ENCODE data around the gene ANXA4.
"Not testable (repeated sequence)": the region's sequence is repeated elsewhere in the genome, so short reads cannot be mapped to it uniquely, and the experiment has no call there.

Gene ANXA4

DNA sequence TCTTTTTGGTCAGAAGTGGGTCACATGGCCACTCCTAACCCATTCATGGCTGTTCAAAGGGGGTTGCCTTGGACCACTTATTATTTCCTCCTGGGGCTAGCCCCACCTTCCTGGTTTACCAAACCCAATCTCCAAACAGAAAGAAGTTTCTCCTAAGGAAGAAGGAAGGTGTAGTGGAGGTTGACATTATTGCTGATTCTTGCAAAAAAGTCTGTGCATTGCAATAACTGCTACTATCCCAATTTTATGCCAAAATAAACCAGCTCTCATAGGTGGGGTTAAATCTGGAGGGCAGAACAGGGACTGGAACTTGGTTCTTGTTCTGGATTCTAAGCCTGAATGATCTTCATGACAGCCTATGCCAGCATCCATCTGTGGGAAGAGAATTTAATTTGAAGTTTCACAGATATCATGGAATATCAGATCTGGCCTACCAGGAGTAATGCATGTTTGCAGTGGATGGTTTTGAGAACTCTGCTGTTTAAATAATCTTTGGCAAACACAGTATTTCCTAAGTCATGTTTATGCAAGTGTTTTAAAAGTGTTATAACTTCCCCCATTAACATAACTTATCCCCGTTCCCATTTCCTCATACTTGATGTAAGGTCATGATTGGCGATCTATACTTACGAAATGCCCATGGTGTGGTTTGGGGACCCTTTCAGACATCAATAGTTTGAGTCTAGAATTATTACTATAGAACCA lies 11.9 kb downstream of the ANXA4 start:
- no peak for DNase-seq (ENCODE audit: low read depth in 3 of 3)

DNA sequence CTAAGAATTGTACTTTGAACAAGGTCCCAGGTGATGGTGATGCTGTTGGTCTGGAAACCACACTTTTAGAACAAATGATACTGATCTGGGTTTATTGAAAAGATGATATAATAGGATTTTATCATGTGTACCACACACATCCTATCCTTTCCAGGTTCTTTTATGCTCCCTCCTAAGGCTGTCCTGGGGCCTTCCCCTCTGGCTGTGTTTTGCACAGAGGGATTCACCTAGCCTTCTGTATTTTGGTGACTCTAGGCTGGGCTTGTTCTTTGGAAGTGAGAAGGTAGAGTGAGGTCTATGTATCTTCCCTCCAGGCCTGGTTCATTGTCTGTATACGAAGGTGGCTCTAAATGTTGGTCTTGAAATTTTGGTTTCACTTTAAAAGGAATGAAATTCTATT lies 12.7 kb downstream of the ANXA4 start:
- no peak for DNase-seq (ENCODE audit: low read depth in 3 of 3)

DNA sequence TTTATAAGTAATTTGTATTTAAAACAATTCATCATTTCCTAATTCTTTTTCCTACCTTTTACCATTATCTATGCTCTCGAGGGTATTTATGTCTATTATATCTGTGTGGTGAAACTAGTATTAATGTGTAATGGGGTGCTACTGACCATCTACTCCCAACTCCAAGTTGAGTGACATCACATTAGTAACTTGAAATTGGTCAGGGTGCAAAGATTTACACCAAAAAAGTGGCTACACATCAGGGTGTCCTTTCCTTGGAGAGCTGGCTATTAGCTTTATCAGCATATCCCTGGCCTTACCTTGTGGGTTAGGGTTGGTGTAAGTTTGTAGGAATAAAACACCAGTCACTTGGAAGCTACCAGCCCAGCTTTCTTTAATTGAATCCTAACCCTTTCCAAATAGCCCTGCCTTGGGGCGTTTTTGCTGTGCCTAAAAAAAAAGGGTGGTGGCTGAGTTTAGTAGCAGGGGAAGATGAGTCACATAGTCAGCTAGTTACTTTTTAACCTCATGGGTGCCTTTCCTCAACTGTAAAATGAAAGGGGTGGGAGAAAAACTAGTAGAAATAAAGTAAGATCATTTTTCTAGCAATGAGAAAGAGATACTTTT lies 14.0 kb downstream of the ANXA4 start:
- DNase-seq (ENCODE audit: low read depth in 3 of 3): no peak

DNA sequence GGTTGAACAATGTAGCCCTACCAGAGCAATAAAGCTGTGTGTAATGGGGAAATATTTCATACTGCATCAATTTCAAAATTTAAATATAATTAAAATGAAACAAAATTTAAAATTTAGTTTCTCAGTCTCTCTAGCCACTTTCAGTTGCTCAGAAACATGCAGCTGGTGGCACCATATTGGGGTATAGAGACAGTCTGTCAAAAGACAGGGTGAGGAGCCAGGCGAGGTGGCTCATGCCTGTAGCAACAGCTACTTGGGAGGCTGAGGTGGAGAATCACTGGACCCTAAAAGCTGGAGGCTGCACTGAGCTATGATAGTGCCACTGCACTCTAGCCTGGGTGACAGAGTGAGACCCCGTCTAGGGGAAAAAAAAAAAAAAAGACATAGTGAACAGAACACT lies 20.1 kb downstream of the ANXA4 start:
- no peak for DNase-seq (ENCODE audit: low read depth in 3 of 3)

DNA sequence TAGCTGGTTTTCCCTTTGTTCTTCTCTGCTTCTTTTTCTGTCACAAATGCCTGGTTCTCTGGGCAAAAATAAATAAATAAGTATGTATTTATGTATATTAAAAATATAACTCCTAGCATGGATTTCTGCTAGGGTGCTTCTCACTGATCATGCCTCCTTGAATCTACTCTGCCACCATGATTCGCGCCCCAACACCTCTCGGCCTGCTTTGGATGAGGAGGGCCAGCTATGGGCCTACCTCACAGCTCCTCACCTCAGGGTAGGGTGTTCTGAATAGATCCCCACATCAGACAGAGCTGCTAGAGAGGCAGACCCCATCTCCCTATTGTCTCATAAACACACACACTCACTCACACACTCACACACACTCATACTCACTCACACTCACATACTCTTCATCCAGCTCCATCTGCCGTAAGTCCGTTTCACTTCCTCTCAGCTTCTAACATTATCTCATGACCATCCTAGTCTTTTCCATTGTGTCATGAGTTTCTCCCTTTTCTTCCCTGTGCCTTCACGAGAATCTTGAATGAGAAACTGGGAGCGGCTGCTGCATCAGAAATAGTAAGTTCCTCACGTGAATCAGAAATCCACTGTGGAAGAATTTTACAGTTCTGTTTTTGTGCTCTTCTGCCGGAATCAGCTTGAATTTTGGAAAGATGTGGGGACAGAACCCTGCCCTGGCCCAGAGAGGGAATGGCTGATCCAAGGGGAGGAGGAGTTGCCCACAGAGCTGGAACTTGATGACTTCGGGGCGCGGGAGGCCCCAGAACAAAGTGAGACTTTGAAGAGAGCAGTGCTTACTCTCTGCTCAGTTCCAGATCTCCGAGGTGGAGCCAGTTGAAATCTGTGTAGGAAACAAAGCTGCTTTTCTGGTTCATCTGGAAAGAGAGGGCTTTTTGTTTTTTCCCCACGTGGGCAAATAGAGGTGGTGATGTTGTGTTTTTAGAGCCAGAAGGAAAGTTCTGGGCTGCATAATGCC lies 20.9 kb downstream of the ANXA4 start:
- DNase-seq (ENCODE audit: low read depth in 3 of 3): no peak

DNA sequence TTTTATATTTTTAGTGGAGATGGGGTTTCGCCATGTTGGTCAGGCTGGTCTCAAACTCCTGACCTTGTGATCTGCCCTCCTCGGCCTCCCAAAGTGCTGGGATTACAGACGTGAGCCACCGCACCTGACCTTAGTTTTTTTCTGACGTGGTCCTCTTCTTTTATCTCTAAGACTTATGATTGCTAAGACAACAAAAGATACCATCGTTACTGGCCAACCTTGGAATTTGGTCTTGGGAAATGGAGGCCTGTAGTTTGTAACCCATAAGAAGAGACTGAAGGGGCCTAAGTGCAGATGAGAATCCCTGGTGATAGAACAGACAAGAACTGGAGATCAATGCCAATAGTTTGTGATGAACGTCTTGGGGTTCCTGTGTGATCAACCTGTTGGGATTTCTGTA lies 21.9 kb downstream of the ANXA4 start:
- DNase-seq (ENCODE audit: low read depth in 3 of 3): not testable (repeated sequence)

DNA sequence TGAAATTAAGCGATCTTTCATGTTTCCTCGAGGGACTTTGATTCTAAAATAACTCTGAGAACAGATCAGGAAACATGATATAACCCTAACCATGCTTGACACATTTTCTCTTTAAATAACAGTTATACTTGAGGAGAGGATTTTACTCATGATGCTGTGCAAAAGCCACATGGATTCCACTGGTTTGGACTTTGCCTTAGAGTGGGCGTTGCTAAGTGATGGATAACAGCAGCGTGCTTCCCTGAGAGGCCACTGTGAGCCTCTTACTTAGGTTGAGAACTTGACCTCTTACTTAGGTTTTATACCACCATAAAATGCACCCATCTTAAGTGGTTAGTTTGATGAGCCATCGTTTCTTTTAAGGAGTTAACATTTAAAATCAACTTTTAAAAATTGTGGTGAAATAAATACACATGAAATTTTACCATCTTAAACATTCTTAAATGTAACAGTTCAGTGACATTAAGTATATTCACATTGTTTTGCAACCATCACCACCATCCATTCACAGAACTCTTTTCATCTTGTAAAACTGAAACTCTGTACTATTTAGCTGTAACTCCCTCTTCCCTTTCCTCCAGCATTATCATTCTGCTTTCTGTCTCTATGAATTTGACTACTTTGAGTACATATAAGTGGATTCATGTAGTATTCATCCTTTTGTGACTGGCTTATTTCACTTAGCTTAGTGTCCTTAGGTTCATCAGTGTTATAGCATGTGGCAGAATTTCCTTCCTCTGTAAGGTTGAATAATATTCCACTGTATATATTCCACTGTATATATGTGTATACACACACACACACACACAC lies 22.6 kb downstream of the ANXA4 start:
- no peak for DNase-seq (ENCODE audit: low read depth in 3 of 3)

DNA sequence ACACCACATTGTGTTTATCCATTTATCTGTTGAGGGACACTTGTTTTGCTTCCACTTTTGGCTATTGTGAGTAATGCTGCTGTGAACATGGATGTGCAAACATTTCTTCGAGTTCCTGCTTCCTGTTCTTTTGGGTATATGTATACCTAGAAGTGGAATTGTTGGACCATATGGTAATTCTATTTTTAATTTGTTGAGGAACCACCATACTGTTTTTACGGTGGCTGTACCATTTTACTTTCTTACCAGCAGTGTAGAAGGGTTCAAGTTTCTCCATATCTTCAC lies 23.1 kb downstream of the ANXA4 start:
- no peak for DNase-seq (ENCODE audit: low read depth in 3 of 3)

DNA sequence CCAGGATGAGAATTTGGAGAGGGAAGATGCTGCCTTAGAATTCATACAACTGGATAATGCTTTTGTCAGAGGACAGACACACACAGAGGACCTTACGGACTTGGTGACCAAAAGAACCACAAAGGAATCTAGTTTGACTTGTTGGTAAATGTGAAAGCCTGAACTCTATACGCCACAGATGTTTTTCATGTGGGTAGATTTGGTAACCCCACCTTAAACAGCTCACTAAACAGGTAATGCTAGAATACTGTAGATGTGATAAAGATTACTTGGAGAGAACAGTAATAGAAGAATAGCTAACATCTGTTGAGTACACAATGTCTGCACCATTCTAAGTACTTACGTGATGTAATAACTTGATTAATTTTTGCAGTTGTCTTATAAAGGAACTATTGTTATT lies 24.1 kb downstream of the ANXA4 start:
- DNase-seq (ENCODE audit: low read depth in 3 of 3): no peak

DNA sequence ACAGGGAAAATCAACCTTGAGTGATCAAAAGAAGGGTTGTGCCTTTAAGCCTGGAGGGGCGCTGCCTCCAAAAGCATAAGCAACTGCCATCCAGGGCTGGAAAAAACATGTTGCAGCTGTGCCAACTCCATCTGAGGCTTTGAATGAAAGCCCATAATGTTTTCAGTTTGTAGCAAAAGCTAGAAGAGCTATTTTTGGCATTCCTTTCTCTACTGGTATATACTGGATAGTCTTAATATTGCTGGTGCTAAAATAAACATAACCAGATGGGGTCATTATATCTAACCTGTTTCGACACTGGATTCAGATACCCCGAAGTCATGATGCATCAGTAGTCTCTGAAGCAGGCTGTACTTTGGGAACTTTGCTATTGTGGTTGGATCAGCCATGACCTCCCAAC lies 25.1 kb downstream of the ANXA4 start:
- no peak for DNase-seq (ENCODE audit: low read depth in 3 of 3)

DNA sequence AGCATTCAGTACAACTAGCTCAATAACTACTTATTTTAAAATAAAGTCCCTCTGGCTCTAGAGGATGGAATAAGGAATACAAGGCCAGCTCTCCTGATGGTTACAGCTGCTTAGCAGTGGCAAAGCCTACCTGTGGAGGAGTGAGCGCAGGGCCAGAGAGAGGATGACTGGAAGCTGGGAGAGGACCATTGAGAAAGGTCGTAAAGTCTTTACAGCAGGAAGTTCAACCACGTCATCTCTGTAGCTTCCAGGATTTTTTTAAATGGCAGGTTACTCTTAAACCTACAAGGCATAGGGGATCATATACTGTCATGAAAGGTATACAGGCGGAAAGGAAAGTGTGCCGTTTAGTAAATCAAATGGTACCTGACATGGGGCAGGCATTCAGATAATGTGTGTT lies 26.3 kb downstream of the ANXA4 start:
- no peak for DNase-seq (ENCODE audit: low read depth in 3 of 3)

DNA sequence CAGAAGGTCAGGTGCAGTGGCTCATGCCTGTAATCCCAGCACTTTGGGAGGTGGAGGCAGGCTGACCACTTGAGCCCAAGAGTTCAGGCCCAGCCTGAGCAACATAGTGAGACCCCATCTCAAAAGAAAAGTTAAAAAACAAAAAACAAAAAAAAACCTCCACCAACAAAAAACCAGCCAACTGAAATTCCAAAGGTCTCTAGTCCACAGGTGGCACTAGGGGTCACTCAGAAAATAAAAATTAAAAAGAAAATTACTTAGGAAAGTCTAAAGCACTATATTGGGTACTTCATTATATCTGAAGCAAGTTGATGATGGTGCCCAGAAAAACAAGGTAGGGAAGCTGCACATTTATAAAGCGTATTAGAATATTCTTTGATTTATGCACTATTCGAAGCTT lies 26.9 kb downstream of the ANXA4 start:
- DNase-seq (ENCODE audit: low read depth in 3 of 3): no peak

DNA sequence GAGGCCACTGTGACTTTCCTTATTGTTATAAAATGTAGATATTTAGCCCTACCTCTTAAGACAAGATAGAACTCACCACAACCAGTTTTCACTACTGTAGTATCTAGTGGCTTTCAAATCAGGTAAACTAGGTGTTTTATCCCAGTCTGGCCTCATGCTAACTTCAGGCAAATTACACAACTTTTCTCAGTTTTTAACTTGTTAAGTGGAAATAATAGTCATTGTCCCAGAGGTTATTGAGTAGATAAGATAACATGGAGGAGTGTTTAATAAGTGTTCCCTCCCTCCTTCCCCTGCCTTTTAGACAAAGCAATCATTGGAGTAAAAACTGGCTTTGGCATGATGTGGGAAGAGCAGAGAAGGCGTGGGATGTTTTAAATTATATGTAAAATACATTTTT lies 27.3 kb downstream of the ANXA4 start:
- no peak for DNase-seq (ENCODE audit: low read depth in 3 of 3)

DNA sequence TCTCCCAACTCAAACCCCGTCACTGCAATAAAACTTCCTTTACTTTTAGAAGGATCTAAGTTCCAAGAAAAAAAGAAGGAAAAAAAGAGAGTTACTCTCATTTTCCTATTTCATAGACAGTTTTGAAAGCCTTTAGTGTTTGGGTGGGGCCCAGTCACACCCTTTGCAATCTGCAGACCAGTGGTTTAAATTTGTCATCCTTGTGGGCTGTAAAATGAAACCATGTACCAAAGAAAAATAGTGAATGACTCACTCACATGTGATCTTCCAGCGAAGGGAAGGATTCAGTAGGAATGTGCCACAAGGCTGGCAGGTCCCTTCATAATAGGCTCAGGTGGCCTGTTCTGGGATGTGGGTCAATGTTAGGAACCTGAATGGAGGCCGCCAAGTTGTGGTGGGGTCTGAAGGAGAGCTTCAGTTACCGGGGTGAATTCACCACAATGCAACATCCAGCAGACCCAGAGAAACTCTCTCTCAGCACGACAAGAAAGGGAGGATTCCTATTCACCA lies 28.3 kb downstream of the ANXA4 start:
- DNase-seq (ENCODE audit: low read depth in 3 of 3): no peak

DNA sequence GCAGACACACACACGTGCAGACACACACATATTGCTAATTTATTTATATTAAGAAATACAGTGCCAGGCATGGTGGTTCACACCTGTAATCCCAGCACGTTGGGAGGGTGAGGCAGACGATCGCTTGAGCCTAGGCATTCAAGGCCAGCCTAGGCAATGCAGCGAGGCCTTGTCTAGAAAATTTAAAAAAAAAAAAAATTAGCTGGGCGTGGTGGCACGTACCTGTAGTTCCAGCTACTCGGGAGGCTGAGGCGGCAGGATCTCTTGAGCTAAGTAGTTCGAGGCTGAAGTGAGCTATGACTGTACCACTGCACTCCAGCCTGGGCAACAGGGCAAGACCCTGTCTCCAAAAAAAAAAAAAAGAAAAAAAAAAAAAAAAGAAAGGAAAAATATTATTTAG lies 28.8 kb downstream of the ANXA4 start:
- DNase-seq (ENCODE audit: low read depth in 3 of 3): no peak

DNA sequence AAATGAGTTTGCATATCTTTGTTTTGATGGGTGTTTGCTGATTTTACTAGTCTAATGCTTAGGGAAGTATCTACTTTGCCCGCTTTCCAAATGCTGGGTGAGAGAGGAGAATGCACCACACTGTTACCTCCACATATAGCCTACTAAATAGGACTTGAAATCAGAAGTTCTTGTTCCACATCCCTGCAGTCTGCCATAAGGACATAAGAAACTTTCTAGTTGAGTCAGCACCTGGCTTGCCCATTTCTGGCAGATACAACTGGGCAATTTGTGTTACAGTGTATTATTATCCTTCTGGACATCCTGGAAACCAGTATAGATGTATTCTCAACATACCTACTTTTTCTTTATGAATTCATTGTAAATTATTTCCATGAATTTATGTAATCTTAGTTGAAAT lies 29.5 kb downstream of the ANXA4 start:
- DNase-seq (ENCODE audit: low read depth in 3 of 3): no peak

DNA sequence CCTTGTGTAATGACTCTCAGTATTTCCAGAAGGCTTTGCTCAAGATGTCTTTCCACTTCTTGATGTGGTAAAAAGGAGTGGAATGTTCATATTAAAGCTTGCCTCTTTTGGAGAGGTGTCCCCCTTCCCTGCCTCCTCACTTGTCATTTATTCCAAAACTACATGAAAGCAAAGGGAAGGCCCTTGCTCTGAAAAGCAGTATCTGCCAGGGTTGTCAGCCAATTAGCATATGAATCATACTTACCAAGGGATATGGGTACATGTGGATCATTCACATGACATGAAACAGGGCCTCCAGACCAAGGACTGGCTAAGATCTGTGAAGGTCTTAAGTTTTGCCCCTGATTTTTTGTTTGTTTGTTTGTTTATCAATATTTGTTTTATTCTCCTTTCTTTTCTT lies 31.3 kb downstream of the ANXA4 start:
- no peak for DNase-seq (ENCODE audit: low read depth in 3 of 3)

DNA sequence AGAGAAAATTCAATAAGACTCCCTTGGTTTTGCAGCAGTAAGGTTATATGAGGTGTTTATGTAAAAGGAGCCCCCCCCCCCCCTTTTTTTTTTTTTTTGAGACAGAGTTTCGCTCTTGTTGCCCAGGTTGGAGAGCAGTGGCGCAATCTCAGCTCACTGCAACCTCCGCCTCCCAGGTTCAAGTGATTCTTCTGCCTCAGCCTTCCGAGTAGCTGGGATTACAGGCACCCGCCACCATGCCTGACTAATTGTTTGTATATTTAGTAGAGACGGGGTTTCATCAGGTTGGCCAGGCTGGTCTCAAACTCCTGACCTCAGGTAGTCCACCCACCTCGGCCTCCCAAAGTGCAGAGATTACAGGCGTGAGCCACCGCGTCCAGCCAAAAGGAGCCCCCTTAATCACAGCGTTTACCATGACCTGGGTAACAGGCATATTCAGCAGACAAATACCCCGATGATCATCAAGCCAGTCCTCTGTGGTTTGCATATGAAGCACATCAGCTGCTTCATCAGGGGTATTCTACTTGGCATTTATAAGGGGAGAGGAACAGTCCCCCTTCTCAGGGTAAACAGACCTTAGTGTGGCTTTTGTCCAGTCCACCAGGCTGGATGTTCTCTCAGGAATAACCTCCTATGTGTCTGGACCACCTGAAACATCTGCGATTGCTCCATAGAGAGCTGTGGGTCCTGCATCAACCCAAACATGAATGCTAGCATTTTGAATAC lies 32.5 kb downstream of the ANXA4 start:
- DNase-seq (ENCODE audit: low read depth in 3 of 3): not testable (repeated sequence)

DNA sequence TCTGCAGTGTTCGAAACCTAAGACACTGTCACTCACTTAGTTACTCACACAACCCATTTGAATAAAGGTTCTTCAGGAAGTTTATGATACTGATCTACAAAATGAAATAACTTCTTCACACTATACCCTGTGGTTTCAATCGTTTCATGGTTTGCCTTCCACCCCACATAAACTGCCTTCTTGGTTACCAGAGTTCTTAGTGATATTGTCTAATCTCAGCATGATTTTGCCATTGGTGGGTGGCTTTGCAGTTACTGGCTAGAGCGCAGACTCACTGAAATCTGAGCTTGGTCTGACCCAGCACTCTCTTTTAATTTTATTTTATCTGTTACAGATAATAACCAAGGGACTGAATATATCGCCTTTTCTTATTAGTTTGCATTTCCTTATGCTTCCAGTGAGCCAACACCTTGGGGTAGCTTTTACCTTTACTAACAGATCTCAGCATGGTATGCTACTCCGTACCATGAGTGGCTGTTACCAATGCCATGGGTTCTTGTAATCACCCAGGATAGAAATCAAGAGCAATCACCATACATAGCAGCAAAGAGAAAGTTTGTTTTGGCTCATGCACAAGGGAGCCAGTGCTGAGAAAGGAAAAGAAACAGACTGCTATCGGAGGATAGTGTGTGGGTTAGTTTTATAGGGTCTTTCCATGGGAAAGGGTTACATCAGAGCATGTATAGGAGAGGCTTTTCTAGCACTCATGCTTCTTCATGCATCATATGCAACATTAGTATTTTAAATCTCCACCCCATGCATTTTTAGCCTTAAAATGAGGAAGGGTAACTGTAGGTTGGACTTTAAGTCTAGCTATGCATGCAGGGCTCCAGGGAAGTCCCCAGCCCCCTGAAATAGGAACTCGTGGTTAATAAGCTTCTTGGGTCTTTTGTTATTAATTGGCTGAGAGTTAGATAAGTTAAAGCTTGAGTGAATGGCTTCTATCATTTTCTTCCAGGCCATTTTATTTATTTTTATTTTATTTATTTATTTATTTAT lies 33.3 kb downstream of the ANXA4 start:
- no peak for DNase-seq (ENCODE audit: low read depth in 3 of 3)

Data from stimulated activated CD4-positive, alpha-beta T cell treated with anti-CD3 and anti-CD28 coated beads, TNF-alpha, amount 100 ng/mL, for 48 hours (primary cell).